NCI-H774 (cell line): ENCODE results near the gene FFAR2.

Experiments used
- DNase-seq: peaks from one replicate; lab custom pipeline; 2025; lab: John Stamatoyannopoulos, UW

Gene FFAR2

GRCh38 chr19:35425682-35426081, 22.4 kb upstream of the FFAR2 start:
- DNase-seq = no peak

- no peak for DNase-seq
These were observed 20.9 kb upstream of the FFAR2 start for GRCh38 chr19:35427187-35427586.

GRCh38 chr19:35429698-35430408, 18.2 kb upstream of the FFAR2 start:
- no peak for DNase-seq

- no peak for DNase-seq
These were observed 17.5 kb upstream of the FFAR2 start for GRCh38 chr19:35430409-35431144.

- no peak for DNase-seq
These were observed 16.8 kb upstream of the FFAR2 start for GRCh38 chr19:35431145-35431807.

- no peak for DNase-seq
These were observed 15.1 kb upstream of the FFAR2 start for GRCh38 chr19:35432911-35433310.

GRCh38 chr19:35433448-35433847, 14.6 kb upstream of the FFAR2 start:
- no peak for DNase-seq

GRCh38 chr19:35435896-35436295, 12.2 kb upstream of the FFAR2 start:
- no peak for DNase-seq

- no peak for DNase-seq
These were observed 11.3 kb upstream of the FFAR2 start for GRCh38 chr19:35436477-35437405.

GRCh38 chr19:35437406-35437951, 10.6 kb upstream of the FFAR2 start:
- DNase-seq = no peak

- no peak for DNase-seq
These were observed 10.0 kb upstream of the FFAR2 start for GRCh38 chr19:35438096-35438495.

GRCh38 chr19:35438527-35438926, 9.5 kb upstream of the FFAR2 start:
- DNase-seq = no peak

GRCh38 chr19:35439921-35440320, 8.1 kb upstream of the FFAR2 start:
- no peak for DNase-seq

GRCh38 chr19:35442091-35442490, 6.0 kb upstream of the FFAR2 start:
- DNase-seq = no peak

- no peak for DNase-seq
These were observed 3.3 kb upstream of the FFAR2 start for GRCh38 chr19:35444735-35445134.

- DNase-seq = no peak
These were observed 2.0 kb upstream of the FFAR2 start for GRCh38 chr19:35445826-35446593.

- DNase-seq = no peak
These were observed 1.4 kb downstream of the FFAR2 start for GRCh38 chr19:35449359-35450043.

GRCh38 chr19:35451338-35452096, 3.5 kb downstream of the FFAR2 start:
- no peak for DNase-seq

GRCh38 chr19:35454663-35455062, 6.6 kb downstream of the FFAR2 start:
- DNase-seq = no peak
